Loucy (cell line): Measurements from ENCODE around the gene DSCAM.

ENCODE experiments used
- H2AFZ ChIP-seq: fragments of 200-600 bp; sonication (generic); 2 replicates; pipeline ENCODE4 v1.6.0; 2016; ENCODE audit warnings: antibody characterized with exemption, mild to moderate bottlenecking, low read length, moderate library complexity
- H3F3A ChIP-seq: fragments of 200-600 bp; 2 replicates; pipeline ENCODE4 v1.6.0; 2016; ENCODE audit warnings: antibody characterized with exemption, low read depth, mild to moderate bottlenecking
- H3K27me3 ChIP-seq: fragments of 200-600 bp; sonication (generic); 2 replicates; pipeline ENCODE4 v1.6.1; 2014; ENCODE audit warnings: low read length, mild to moderate bottlenecking; ENCODE audit not compliant: insufficient read depth, poor library complexity, severe bottlenecking
- H3K36me3 ChIP-seq: fragments of 200-600 bp; sonication (generic); 2 replicates; pipeline ENCODE4 v1.6.1; 2016; ENCODE audit warnings: low read length; ENCODE audit not compliant: insufficient read depth
- H3K4me1 ChIP-seq: fragments of 200-600 bp; sonication (generic); 2 replicates; pipeline ENCODE4 v1.5.1; 2014; ENCODE audit warnings: low read length, mild to moderate bottlenecking; ENCODE audit not compliant: insufficient read depth, poor library complexity, severe bottlenecking
- H3K4me2 ChIP-seq: fragments of 200-600 bp; sonication (generic); 2 replicates; pipeline ENCODE4 v1.6.0; 2014; ENCODE audit warnings: antibody characterized with exemption, low read length, low read depth, mild to moderate bottlenecking; ENCODE audit not compliant: poor library complexity, severe bottlenecking
- H3K4me3 ChIP-seq: fragments of 200-600 bp; sonication (generic); 2 replicates; pipeline ENCODE4 v1.5.1; 2014; ENCODE audit warnings: low read length, mild to moderate bottlenecking, mixed read lengths; ENCODE audit not compliant: poor library complexity, severe bottlenecking
- H3K79me2 ChIP-seq: fragments of 200-600 bp; sonication (generic); 2 replicates; pipeline ENCODE4 v1.6.1; 2014; ENCODE audit warnings: low read length; ENCODE audit not compliant: insufficient read depth
- H3K9ac ChIP-seq: fragments of 200-600 bp; sonication (generic); 2 replicates; pipeline ENCODE4 v1.6.0; 2014; ENCODE audit warnings: mild to moderate bottlenecking, low read depth, low read length, moderate library complexity; ENCODE audit not compliant: poor library complexity, severe bottlenecking
- H3K9me2 ChIP-seq: fragments of 200-600 bp; sonication (generic); replicated peaks from 2 replicates; pipeline ENCODE4 v1.6.1; 2016; ENCODE audit warnings: low read depth, low read length, mixed read lengths
- H3K9me3 ChIP-seq: fragments of 200-600 bp; sonication (generic); 2 replicates; pipeline ENCODE4 v1.6.1; 2014; ENCODE audit warnings: mild to moderate bottlenecking, antibody characterized with exemption, low read length, low read depth; ENCODE audit not compliant: insufficient read depth
- H4K20me1 ChIP-seq: fragments of 200-600 bp; sonication (generic); 2 replicates; pipeline ENCODE4 v1.6.0; 2014; ENCODE audit warnings: antibody characterized with exemption, low read length, mild to moderate bottlenecking; ENCODE audit not compliant: insufficient read depth, poor library complexity, severe bottlenecking
- CTCF ChIP-seq: fragments of 200-600 bp; sonication (generic); conservative IDR thresholded peaks from 2 replicates; pipeline ENCODE4 v1.5.1; 2014; ENCODE audit warnings: mild to moderate bottlenecking, antibody characterized with exemption, low read length
- EZH2phosphoT487 ChIP-seq: fragments of 200-600 bp; IDR thresholded peaks from 2 replicates; pipeline ENCODE4 v1.6.1; 2018; ENCODE audit warnings: antibody characterized with exemption, mild to moderate bottlenecking, moderate library complexity, borderline replicate concordance

The DSCAM gene

GRCh38 chr21:40886006-40886405 is 39.0 kb upstream of the DSCAM start:
- H4K20me1 ChIP-seq: no peaks in the 10 kb centered on the region
- H3K27me3 ChIP-seq: no peaks in the 10 kb centered on the region
- no peak overlapping the region for H3K9ac ChIP-seq
- no peaks in the 10 kb centered on the region for H3K36me3 ChIP-seq
- no peak overlapping the region for H3K4me3 ChIP-seq
- no peaks in the 10 kb centered on the region for H3K9me3 ChIP-seq
- no peak overlapping the region for H3K4me2 ChIP-seq
- H3K79me2 ChIP-seq: no peaks in the 10 kb centered on the region
- no peaks in the 10 kb centered on the region for H3F3A ChIP-seq
- no peaks in the 10 kb centered on the region for H3K9me2 ChIP-seq
- H3K4me1 ChIP-seq: no peaks in the 10 kb centered on the region
- no peak for TF ChIP-seq CTCF
- H2AFZ ChIP-seq: no peak overlapping the region

- no peaks in the 10 kb centered on the region for H3K79me2 ChIP-seq
- no peak overlapping the region for H2AFZ ChIP-seq
- H3K4me2 ChIP-seq: no peak overlapping the region
- H3K36me3 ChIP-seq: no peaks in the 10 kb centered on the region
- no peaks in the 10 kb centered on the region for H3K27me3 ChIP-seq
- H3F3A ChIP-seq: no peaks in the 10 kb centered on the region
- no peaks in the 10 kb centered on the region for H3K9me3 ChIP-seq
- no peak overlapping the region for H3K9ac ChIP-seq
- H3K9me2 ChIP-seq: no peaks in the 10 kb centered on the region
- no peak overlapping the region for H3K4me3 ChIP-seq
- H4K20me1 ChIP-seq: no peaks in the 10 kb centered on the region
- TF ChIP-seq CTCF: no peak
- TF ChIP-seq EZH2phosphoT487: no peak
- no peaks in the 10 kb centered on the region for H3K4me1 ChIP-seq
Observed at GRCh38 chr21:40882192-40882915, 35.4 kb upstream of the DSCAM start.

GRCh38 chr21:40881767-40882166 is 34.8 kb upstream of the DSCAM start:
- no peak for TF ChIP-seq CTCF
- TF ChIP-seq EZH2phosphoT487: no peak
- no peaks in the 10 kb centered on the region for H3K9me2 ChIP-seq
- H4K20me1 ChIP-seq: no peaks in the 10 kb centered on the region
- H3K4me3 ChIP-seq: no peak overlapping the region
- no peaks in the 10 kb centered on the region for H3K27me3 ChIP-seq
- H3K4me1 ChIP-seq: no peaks in the 10 kb centered on the region
- no peaks in the 10 kb centered on the region for H3K36me3 ChIP-seq
- H3K4me2 ChIP-seq: no peak overlapping the region
- no peaks in the 10 kb centered on the region for H3K79me2 ChIP-seq
- no peak overlapping the region for H3K9ac ChIP-seq
- no peaks in the 10 kb centered on the region for H3F3A ChIP-seq
- no peaks in the 10 kb centered on the region for H3K9me3 ChIP-seq
- no peak overlapping the region for H2AFZ ChIP-seq
